GM18499 (cell line): ENCODE results near the gene DOK7.

ENCODE experiments used
- ATAC-seq: cut with Tn5 transposase; IDR thresholded peaks from one replicate; pipeline ENCODE4 v1.9.1; 2021; ENCODE audit warnings: moderate number of reproducible peaks; ENCODE audit not compliant: insufficient read depth, unreplicated experiment

The DOK7 gene, protein sequence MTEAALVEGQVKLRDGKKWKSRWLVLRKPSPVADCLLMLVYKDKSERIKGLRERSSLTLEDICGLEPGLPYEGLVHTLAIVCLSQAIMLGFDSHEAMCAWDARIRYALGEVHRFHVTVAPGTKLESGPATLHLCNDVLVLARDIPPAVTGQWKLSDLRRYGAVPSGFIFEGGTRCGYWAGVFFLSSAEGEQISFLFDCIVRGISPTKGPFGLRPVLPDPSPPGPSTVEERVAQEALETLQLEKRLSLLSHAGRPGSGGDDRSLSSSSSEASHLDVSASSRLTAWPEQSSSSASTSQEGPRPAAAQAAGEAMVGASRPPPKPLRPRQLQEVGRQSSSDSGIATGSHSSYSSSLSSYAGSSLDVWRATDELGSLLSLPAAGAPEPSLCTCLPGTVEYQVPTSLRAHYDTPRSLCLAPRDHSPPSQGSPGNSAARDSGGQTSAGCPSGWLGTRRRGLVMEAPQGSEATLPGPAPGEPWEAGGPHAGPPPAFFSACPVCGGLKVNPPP

DNA sequence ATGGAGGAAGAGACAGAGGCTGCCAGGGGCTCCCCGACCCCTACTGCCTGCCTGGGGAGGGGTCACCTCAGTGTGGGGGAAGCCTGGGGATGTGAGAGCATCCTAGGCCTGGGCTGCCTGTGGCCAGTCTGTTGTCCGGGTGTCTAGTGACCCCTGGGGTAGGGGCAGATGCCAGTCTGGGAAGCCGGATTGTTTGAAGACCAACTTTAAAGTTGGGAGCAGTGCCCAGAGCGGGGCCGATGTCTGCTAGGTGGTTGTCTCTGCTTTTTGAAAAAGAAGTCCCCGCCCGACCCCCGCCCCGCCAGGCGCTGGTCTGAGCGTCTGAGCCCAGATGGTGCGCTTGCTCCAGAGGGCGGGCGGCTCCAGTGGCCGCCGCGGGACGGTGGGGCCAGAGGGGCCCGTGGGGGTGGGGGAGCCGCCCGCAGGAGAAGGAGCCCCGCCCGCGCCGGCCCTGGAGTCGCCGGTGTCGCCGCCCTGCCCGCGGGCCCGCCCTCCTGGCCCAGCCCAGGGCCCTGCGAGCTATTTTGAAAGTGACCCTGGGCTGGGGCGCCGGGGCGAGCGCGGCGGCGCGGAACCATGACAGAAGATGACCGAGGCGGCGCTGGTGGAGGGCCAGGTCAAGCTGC, at the start of gene DOK7:
TSS of gene DOK7 (plus strand) at position 517 of the 626 bp plus-strand sequence. CDS start at position 587, 70 bp downstream.
- ATAC-seq, result no peak

DNA sequence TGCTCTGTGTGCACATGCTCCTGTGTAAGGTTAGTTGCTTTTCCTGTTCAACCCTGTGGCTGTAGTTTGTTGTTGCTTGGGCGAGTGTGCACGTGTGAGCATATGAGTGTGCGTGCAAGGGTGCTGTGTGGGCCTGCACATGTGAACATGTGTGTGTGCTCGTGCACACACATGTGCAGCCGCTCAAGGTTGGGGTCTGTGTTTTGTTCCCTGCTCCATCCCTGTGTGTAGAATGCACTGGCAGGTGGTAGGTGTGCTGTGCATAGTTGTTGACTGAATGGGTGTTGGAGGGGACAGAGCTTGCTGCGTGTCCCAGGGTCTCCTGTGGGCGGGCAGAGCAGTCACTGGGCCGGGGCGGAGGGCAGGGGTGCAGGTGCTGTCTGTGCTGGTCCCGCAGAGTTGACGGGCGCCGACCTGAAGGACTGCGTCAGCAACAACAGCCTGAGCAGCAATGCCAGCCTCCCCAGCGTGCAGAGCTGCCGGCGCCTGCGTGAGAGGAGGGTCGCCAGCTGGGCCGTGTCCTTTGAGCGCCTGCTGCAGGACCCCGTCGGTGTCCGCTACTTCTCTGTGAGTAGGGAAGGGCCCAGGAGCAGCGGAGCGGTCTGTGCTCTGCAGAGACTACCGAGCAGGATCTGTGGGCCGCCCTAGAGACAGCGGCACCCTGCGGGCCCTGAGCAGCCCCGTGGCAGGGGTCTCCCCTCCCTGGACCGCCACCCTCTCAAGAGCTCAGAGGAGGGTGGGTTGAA, 49.3 kb upstream of the DOK7 start:
- ATAC-seq, result no peak

DNA sequence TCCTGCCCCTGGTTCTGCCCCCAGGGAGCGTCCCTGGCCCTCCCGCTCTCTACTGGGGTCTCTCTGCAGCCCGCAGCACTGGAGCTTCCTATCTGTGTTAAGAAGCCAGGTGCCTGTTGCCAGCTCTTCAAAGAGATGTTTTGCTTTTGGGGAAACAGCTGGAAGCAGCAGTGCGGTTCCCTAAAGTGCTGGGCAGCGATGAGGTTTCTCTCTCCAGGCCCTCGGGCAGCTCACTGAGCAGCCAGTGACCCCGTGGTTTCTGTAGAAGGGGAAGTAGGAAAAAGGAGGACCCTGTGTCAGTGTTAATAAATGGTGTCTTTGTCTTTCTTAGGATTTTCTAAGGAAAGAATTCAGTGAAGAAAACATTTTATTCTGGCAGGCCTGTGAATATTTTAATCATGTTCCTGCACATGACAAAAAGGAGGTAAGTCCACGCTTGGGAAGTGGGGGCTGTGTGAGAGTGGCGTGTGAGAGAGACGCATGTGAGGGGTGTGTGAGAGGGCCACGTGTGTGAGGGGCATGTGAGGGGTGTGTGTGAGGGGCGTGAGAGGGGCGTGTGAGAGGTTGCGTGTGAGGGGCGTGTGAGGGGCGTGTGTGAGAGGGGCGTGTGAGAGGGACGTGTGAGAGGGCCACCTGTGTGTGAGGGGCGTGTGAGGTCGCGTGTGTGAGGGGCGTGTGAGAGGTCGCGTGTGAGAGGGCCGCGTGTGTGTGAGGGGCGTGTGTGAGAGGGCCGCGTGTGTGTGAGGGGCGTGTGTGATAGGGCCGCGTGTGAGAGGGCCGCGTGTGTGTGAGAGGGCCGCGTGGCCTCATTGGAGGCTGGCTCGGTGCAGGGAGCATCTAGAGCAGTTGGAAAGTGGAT, 48.5 kb upstream of the DOK7 start:
- no peak for ATAC-seq

DNA sequence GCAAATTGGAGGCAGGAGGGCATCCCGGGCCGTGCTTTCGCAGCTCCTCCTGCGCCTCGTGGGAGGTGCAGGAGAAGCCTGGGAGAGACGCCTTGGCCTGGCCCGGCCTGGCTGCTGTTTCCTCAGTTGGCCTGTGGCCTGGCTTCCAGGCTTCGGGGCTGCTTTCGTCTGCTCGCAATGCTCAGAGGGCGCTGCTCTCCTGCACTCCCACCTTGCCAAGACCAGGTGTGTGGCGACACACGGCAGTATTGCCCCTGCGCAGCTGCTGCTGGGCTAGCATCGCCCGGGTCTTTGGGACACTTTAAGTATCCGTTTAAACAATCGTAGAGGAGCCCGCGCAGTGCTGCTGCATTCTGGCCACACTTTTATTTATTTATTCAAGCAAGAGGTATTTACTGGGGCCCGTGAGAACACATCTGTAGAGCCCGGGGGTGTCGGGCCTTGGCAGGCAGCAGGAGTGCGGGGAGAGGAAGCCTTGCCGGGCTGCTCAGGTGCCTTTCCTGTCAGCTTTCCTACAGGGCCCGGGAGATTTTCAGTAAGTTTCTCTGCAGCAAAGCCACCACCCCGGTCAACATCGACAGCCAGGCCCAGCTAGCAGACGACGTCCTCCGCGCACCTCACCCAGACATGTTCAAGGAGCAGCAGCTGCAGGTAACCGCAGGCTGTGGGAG, 47.5 kb upstream of the DOK7 start:
- no peak for ATAC-seq

DNA sequence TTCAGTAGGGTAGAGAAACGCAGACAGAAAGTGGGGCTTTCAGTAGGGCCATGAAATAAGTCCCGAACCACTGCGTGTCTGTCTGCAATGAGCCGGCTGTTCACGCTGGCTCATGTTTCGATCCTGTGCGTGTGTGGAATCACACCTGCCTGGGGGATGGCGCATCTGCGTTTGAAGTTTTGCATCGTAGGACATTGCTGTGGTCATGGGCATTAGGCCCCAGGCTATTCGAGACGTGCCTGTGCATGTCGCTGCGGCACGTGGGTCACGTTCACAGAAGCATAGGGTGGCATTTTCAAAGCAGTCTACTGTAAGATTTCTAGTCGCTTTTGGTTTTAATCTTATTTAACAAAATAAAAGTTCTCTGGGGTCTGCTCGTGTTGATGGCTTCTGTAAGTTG, 46.8 kb upstream of the DOK7 start:
- no peak for ATAC-seq

DNA sequence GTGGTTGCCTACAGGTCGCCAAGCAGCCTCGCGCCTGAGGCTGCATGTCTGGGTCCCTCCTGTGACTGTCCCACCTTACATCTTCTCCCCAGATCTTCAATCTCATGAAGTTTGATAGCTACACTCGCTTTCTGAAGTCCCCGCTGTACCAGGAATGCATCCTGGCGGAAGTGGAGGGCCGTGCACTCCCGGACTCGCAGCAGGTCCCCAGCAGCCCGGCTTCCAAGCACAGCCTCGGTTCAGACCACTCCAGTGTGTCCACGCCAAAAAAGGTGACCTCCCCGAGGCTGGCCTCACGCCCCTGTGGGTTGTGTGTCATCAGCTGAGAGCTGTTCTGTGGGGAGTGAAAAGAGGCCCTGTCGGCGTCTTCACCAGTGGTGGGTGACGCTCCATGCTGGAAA, 46.3 kb upstream of the DOK7 start:
- no peak for ATAC-seq

DNA sequence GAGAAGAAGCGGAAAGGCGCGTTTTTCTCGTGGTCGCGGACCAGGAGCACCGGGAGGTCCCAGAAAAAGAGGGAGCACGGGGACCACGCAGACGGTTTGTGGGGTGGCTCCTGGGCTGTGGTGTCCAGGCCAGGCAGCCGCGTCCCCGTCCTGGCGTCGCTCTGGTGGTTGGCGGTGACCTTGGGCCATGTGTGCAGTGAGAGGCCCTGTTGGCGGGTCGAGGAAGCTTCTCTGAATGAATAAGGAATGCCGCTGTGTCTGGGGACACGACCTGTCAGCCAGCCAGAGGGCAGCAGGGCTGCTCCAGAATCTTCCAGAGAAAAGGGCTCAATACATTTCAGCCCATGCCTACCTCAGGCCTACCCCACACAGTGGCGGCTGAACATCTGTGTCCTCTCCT, 45.7 kb upstream of the DOK7 start:
- no peak for ATAC-seq

DNA sequence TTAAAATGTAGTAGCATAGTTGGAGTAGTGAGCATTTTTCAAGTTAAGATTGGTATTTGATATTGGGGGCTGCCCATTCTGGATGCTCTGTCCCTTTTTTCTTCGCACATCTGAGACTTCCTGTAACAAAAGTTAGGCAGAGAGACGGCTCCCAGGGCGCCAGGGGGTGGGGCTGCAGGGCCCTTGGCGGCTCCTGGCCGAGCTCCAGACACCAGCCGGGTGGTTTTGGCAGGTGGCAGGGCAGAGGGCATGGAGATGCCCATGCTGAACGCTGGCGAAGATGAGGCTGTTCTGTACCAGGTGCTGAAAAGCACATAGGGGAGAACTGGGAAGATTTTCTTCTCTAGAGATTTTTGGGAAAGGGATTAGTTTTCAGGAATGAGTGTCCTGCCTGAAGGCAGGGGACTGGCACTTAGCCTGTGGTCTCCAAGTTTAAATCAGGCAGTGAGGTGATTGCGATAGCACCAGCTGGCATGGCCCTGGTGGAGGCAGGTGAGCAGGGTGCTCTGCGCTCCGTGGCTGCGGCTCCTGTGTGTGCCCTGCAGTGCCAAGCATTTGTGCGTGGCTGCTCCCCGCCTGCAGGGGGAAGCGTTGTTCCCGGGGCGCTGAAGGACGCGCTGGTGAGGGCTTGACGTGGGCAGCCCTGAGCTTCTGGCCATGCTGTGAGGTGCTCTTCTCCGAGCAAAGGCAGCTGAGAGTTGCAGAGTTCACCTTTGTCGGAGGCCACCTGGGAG, 44.9 kb upstream of the DOK7 start:
- no peak for ATAC-seq

DNA sequence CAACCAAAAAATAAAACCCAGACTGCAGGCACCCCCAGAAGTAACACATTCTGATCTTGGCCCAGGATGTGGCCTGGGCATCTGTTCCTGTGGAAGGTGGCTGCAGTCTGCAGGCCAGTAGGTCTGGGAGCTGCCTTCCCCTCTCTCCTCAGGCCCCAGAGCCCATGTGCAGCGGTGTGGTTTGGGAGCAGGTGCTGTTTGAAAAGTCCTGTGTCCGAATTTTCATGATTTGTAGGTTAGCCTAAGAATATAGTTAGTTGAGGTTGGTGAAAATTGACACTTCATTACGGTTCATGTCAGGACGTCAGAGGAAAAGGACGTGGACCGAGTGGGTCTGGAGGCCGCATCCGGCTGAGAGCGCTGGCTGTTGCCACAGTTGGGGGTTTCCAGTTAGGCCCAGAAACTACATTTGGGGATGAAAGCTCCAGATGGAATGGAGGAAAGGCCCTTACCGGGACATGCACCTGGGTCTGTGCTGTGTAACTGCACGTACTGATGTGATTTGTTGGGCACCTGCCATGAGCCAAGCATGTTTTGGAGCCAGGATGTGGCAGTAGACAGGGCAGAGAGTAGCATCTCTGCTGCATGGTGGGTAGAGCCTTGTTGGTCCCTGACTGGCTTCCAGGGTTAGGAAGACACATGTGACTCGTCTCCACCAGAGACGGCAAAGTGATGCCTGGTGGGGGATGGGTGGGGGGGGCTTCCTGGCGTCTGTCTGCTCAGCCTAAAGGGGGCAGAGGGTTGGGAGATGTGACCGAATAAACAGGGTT, 43.1 kb upstream of the DOK7 start:
- ATAC-seq, result no peak

DNA sequence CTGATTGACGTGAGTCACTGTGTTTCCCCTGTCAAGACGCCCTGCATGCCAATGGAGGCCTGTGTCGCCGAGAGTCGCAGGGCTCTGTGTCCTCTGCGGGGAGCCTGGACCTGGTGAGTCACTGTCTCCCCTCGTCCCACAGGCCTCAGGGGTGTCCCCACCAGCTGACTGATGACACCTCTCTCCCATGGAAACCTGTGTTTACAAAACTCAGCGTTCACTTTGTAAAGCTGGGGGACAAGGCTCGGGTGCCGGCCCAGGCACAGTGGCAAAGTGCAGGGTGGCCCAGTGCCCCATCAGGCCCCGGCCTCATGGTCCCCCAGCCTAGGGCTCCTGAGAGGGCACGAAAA, 42.5 kb upstream of the DOK7 start:
- ATAC-seq, result no peak

DNA sequence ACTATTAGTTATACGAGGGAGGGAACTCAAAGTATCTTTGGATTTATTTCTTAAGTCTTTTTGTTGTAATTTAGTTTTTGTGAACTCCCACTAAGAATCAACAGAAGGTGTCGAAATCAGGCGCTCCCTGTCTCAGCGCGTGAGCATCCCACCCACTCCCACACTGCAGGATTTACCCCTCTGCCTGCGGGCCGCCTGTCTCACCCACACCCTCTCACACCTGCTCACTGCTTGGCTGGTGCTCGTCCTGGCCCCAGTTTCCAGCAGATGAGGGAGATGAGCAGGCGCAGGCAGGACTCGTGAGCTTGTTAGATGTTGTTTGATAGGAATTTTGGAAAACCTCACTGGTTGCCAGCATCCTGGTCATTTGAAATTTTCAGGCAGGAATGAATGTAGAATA, 42.1 kb upstream of the DOK7 start:
- no peak for ATAC-seq

DNA sequence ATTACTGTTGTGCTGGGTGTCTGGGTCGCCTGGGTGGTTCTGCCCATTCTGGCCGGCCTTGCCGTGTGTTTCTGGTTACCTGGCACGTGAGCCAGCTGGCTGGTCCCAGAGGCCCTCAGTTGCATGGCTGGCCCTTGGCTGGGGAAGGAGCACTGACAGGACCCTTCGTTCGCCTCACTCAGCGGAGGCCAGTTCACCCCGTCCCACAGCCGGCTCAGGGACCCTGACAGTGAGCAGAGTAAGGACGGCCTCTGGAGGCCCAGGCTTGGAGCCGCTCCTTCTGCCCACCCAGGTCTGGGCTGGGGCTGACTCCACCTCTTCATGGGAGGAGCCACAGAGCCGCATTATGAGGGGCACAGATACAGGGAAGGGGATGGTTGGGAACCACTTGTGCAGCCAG, 41.6 kb upstream of the DOK7 start:
- ATAC-seq, result no peak

DNA sequence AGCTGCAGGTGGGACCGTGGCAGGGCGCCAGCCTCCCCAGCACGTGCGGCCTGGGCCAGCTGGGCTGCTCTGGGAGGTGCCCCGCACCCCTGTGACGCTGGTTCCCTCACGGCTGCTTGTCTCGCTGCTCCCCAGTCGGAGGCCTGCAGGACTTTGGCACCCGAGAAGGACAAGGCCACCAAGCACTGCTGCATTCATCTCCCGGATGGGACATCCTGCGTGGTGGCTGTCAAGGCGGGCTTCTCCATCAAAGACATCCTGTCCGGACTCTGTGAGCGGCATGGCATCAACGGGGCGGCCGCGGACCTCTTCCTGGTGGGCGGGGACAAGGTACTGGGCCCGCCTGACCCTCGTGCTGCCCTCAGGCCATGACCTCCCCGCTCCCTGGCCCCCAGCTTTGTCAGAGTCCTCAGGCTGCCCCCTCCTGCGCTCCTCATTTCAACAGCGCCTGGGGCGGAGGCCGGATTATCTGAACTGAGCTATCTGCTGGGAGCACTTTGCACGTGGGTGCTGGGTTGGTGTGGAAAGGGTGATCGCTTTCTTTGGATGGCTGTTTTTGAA, 40.8 kb upstream of the DOK7 start:
- no peak for ATAC-seq

DNA sequence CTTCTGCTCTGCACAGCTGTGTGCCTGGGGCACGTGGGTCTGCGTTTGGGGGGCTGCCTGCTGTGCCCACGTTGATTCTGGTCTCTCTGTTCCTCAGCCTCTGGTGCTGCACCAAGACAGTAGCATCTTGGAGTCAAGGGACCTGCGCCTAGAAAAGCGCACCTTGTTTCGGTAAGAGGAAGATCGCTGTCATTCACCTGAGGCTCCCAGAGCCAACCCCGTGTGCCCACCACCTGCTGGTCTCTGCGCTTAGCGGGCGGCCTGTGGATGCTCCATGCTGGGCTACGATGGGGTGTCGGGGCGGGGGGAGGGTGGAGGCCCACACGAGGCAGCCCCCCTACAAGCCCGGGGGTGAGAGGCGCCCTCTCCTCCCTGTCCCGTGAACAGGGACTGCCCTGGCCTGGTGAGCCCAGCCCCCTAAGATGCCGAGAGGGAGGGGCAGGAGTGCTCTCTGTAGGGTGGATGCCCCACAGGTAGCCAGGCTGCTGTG, 40.3 kb upstream of the DOK7 start:
- ATAC-seq, result no peak

DNA sequence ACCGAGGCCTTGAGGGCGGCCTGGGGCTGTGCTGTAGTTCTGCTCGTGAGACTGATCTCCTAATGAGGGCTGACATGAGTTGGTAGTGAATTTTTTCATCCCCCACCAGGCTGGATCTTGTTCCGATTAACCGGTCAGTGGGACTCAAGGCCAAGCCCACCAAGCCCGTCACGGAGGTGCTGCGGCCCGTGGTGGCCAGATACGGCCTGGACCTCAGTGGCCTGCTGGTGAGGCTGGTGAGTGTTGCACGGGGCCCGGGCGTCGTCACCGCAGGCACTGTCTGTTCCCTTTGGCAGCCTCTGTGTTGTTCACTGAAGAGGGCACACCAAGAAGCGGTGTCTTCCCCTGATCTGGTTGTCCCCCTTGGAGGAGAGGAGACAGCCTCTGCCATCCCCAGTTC, 39.7 kb upstream of the DOK7 start:
- no peak for ATAC-seq

DNA sequence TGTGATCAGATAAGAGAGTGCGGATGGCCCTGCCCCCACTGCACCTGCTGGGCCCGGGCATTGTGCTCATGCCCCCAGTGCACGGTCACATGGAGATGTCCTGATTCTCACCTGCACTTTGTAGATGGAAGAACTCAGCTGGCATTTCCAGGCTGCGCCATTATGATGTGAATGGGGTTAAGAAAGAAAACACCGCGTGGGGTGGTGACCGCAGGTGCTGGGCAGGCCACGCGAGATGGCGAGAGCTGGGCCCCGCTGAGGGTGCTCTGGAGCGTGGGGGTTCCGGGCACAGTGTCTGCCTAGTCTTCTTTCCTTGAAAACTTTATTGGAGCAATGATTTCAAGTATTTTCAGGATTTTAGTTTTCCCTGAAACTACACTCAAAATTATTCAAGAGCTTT, 39.2 kb upstream of the DOK7 start:
- ATAC-seq, result no peak

DNA sequence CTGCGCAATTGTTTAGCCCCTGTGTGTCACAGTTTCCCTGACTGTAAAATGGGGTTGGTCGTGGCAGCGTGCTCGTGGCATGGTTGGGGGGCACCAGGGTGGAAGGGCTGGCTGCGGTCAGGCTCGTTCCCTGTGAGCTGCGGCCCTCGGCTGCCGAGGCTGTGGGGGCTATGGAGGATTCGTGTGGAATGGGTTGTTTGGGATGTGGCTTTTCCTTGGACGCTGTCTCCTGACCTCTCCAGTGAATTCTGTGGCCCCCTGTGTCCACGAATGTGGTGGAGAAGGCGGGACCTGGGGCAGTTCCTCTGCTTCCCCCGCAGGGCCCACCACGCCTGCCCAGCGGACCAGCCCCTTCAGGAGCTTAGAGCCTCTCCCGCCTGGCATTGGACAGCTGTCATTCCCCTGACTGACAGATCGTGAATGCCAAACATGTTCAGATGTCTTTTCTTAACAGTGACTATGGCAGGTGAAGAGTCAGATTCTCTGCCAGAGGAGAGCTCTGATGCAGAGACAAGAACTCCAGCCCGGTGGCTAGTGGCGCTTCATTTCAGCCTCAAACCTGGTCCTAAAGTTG, 38.5 kb upstream of the DOK7 start:
- ATAC-seq, result no peak
